ENCODE measurements around the gene PDCD1. TPM values are rescaled to one million over a fixed set of nuclear protein-coding genes. Genes with fewer than 3 reads are reported as not detected.

PDCD1 gene
- total RNA-seq, 4 donors from 2014 or later = not detected

DNA sequence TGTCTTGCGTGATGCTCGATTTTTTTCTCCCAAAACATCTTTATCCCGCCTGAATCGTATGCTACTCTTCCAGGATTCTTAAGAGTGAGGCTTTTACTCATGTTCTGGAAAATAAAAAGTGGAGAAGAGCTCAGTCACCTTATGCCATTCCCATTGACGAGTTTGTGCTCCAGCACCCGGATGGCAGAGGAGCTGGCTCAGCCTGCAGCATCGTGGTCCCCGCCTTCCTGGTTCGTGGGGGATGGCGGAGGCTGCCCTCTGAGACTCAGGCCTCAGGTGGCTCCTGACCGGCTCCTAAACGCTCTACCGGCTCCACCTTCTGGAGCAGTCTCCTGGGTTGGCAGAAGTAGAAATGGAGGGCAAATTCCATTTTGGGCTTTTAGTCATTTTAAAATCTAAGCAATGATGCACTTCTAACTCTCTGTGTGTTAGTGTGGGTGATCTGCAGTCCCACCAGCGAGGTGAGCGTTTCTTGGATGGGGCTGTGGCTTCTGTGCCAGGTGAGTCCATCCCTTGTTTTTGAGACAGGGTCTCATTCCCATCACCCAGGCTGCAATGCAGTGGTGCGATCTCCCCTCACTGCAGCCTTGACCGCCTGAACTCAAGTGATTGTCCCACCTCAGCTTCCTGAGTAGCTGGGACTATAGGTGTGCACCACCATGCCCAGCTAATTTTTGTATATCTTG is 38.7 kb upstream of the PDCD1 start:
- Histone ChIP-seq H3K36me3 (no peaks in the 10 kb centered on the region), H3K27me3 (no peaks in the 10 kb centered on the region), H3K4me3 (no peak overlapping the region), H3K4me1 (peaks cover 64% of the 10 kb centered on the region), H3K27ac (no peak overlapping the region), H3K9me3 (no peaks in the 10 kb centered on the region)
- peak; percentile 38 to 61 for DNase-seq (ENCODE audit: low spot score in 2 of 2)
- TF ChIP-seq EP300 (IDR thresholded peaks at IDR 0.05) = no peak
- no peak for TF ChIP-seq POLR2A (IDR thresholded peaks at IDR 0.05)
- TF ChIP-seq, protein P1, sequence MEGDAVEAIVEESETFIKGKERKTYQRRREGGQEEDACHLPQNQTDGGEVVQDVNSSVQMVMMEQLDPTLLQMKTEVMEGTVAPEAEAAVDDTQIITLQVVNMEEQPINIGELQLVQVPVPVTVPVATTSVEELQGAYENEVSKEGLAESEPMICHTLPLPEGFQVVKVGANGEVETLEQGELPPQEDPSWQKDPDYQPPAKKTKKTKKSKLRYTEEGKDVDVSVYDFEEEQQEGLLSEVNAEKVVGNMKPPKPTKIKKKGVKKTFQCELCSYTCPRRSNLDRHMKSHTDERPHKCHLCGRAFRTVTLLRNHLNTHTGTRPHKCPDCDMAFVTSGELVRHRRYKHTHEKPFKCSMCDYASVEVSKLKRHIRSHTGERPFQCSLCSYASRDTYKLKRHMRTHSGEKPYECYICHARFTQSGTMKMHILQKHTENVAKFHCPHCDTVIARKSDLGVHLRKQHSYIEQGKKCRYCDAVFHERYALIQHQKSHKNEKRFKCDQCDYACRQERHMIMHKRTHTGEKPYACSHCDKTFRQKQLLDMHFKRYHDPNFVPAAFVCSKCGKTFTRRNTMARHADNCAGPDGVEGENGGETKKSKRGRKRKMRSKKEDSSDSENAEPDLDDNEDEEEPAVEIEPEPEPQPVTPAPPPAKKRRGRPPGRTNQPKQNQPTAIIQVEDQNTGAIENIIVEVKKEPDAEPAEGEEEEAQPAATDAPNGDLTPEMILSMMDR (IDR thresholded peaks at IDR 0.05) = no peak
- no peak for TF ChIP-seq POLR2AphosphoS5 (IDR thresholded peaks at IDR 0.05)
- WGBS = 85% methylated on average over 17 of the region's 17 CpGs

DNA sequence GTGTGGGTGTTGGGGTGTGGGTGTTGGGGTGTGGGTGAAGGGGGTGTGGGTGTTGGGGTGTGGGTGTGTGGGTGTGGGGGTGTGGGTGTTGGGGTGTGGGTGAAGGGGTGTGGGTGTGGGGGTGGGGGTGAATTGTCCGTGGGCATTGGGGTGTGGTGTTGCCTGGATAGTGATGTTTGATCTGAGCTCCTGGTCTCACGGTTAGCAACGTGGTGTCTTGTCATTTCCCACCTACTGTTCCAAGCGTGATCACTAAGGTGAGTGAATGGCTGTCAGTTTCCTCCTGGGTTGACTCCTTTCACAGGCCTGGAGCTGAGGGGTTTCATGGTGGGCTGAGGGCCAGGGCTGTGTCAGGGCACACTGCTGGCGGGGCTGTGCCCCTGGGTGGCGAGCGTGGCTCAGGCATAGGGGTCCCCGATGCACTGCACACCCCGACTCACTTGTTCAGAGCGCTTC is 38.1 kb upstream of the PDCD1 start:
- no peaks in the 10 kb centered on the region for H3K9me3 ChIP-seq
- no peaks in the 10 kb centered on the region for H3K36me3 ChIP-seq
- peak; percentile 45 to 49 for DNase-seq (ENCODE audit: low spot score in 2 of 2)
- no peak overlapping the region for H3K27ac ChIP-seq
- no peaks in the 10 kb centered on the region for H3K27me3 ChIP-seq
- no peak overlapping the region for H3K4me3 ChIP-seq
- TF ChIP-seq, protein P1 (IDR thresholded peaks at IDR 0.05) = no peak
- TF ChIP-seq POLR2AphosphoS5 (IDR thresholded peaks at IDR 0.05) (no peak), EP300 (IDR thresholded peaks at IDR 0.05) (no peak), POLR2A (IDR thresholded peaks at IDR 0.05) (no peak)
- H3K4me1 ChIP-seq = peaks cover 66% of the 10 kb centered on the region
- 78% methylated on average over 8 of the region's 10 CpGs for WGBS

DNA sequence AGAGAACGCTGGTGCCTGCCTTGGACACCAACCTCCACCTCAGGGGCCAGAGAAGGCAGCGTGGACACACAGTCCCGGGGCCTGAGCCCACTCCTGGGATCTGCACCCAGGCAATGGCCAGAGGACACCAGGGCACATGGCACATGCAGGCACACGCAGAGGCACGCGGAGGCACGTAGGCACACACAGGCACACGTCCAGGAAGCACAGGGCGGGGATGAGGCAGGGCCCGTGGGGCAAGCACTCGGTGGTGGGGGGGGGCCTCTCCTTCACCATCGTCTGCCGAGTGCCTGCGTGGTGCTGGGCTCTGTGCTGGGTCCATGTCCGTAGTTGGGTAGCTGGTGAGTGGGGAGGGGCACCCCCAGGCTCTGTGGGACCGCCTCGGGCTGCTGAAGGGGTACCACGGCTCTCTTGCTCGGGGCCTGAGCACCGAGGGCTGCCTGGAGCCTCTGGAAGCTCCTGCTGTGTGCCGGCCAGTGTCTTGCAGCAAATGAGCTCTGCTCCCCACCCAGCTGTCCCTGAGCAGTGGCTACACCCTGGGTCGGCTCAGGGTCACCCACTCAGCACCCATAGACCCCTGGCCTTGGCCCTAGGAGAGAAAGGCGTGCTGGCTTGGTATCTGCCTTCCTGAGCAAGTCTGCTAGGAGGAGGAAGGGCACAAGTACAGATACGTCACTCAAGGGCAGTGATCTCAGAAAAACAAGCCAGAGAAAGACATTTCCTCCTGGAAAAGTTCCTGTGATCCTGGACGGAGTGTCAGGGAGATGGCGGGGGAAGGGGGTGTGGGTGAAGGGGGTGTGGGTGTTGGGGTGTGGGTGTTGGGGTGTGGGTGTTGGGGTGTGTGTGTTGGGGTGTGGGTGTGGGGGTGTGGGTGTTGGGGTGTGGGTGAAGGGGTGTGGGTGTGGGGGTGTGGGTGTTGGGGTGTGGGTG is 37.3 kb upstream of the PDCD1 start:
- H3K9me3 ChIP-seq = no peaks in the 10 kb centered on the region
- TF ChIP-seq POLR2AphosphoS5 (IDR thresholded peaks at IDR 0.05) = peak in 1 of 3 donors; percentile 73
- no peak for TF ChIP-seq EP300 (IDR thresholded peaks at IDR 0.05)
- TF ChIP-seq, protein P1 (IDR thresholded peaks at IDR 0.05) = no peak
- TF ChIP-seq POLR2A (IDR thresholded peaks at IDR 0.05) = no peak
- peak overlapping the region; percentile 76 for H3K27ac ChIP-seq
- H3K27me3 ChIP-seq = no peaks in the 10 kb centered on the region
- no peaks in the 10 kb centered on the region for H3K36me3 ChIP-seq
- H3K4me3 ChIP-seq = no peak overlapping the region
- peak; percentile 74 to 84 for DNase-seq (ENCODE audit: low spot score in 2 of 2)
- H3K4me1 ChIP-seq = peaks cover 64% of the 10 kb centered on the region
- 32% methylated on average over 12 of the region's 26 CpGs for WGBS

DNA sequence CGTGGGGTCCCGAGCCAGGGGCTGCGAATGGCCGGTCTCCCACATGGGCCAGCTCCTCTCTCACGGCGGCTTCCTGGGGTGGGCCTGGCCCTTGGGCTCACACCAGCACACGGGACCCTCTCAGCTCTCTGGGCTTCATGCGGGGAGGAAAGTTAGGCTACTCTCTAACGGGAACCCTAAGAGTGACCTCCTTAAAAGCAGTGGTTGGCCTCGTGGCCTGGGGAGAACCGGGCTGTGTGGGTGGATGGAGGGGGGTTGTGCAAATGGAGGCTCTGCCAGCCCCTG is 36.7 kb upstream of the PDCD1 start:
- peaks cover 64% of the 10 kb centered on the region for H3K4me1 ChIP-seq
- H3K36me3 ChIP-seq = no peaks in the 10 kb centered on the region
- no peaks in the 10 kb centered on the region for H3K9me3 ChIP-seq
- DNase-seq (ENCODE audit: low spot score in 2 of 2) = no peak
- peak overlapping the region; percentile 76 for H3K27ac ChIP-seq
- H3K27me3 ChIP-seq = no peaks in the 10 kb centered on the region
- no peak overlapping the region for H3K4me3 ChIP-seq
- no peak for TF ChIP-seq EP300 (IDR thresholded peaks at IDR 0.05)
- TF ChIP-seq, protein P1 (IDR thresholded peaks at IDR 0.05) = no peak
- no peak for TF ChIP-seq POLR2A (IDR thresholded peaks at IDR 0.05)
- TF ChIP-seq POLR2AphosphoS5 (IDR thresholded peaks at IDR 0.05) = no peak
- WGBS = no CpG with 5 or more reads among the region's 11 CpGs

Data from suprapubic skin (tissue), 4 donors.